ENCODE results near the gene SNAI3.

GRCh38 chr16:88716201-88716600 lies 29.9 kb upstream of the SNAI3 start:
- TF ChIP-seq EP300 (IDR thresholded peaks at IDR 0.05) (no peak), CTCF (IDR thresholded peaks at IDR 0.05) (no peak), POLR2A (IDR thresholded peaks at IDR 0.05) (no peak), POLR2AphosphoS5 (IDR thresholded peaks at IDR 0.05) (no peak)

All from gastroesophageal sphincter (tissue), 3 donors.